ENCODE measurements around the gene POU2F2. TPM values are rescaled to one million over a fixed set of nuclear protein-coding genes. Genes with fewer than 3 reads are reported as not detected.
A peak's percentile ranks its signal among the peaks of the same experiment; 100 is the strongest.
"Not testable (repeated sequence)": the region's sequence is repeated elsewhere in the genome, so short reads cannot be mapped to it uniquely, and the experiment has no call there.

The POU2F2 gene
- total RNA-seq, 4 donors from 2014 or later, result 0.67 to 3.8 (median 1.0) TPM

DNA sequence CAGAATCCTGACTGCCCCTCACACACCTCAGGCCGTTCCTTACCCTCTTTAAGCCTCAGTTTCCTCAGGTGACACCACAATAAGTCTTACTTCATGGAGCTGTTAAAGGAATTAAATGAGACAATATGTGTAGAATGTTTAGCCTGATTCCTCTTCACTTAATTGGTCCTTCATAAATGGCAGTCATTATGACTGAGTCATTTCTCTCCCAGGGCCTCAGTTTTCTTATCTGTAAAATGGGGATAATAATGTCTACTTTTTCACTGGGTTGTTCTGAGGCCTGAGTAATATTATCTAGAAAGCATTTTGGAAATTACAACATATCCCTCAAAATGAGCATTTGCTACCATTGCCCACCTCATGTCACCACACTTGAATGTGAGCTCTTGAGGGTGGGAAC lies 21.6 kb downstream of the POU2F2 start:
- intact Hi-C loops (cut with DNase I; ENCODE audit: low total_unique reads), result no loop called here
- no peak for TF ChIP-seq POLR2A (IDR thresholded peaks at IDR 0.05)
- TF ChIP-seq, protein P1, sequence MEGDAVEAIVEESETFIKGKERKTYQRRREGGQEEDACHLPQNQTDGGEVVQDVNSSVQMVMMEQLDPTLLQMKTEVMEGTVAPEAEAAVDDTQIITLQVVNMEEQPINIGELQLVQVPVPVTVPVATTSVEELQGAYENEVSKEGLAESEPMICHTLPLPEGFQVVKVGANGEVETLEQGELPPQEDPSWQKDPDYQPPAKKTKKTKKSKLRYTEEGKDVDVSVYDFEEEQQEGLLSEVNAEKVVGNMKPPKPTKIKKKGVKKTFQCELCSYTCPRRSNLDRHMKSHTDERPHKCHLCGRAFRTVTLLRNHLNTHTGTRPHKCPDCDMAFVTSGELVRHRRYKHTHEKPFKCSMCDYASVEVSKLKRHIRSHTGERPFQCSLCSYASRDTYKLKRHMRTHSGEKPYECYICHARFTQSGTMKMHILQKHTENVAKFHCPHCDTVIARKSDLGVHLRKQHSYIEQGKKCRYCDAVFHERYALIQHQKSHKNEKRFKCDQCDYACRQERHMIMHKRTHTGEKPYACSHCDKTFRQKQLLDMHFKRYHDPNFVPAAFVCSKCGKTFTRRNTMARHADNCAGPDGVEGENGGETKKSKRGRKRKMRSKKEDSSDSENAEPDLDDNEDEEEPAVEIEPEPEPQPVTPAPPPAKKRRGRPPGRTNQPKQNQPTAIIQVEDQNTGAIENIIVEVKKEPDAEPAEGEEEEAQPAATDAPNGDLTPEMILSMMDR (IDR thresholded peaks at IDR 0.05), result no peak
- no peak overlapping the region for H3K4me3 ChIP-seq (ENCODE audit: low read depth, poor library complexity, severe bottlenecking)
- DNase-seq (ENCODE audit: low spot score in 2 of 2), result no peak
- WGBS, 2 donors, result 80 to 87% methylated on average over 1 of the region's 1 CpG

DNA sequence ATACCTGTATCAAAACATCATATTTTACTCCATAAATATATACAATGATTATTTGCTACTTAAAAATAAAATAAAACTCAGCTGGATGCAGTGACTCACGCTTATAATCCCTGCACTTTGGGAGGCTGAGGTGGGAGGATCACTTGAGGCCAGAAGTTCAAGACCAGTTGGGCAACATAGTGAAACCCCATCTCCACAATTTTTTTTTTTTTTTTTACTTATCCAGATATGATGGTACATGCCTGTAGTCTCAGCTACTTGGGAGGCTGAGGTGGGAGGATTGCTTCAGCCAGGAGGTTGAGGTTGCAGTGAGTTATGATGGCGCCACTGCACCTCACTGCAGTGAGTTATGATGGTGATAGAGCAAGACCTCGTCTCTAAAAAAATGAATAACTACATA lies 22.4 kb downstream of the POU2F2 start:
- no peak for TF ChIP-seq POLR2A (IDR thresholded peaks at IDR 0.05)
- TF ChIP-seq, protein P1 (IDR thresholded peaks at IDR 0.05), result no peak
- intact Hi-C loops (cut with DNase I; ENCODE audit: low total_unique reads), result no loop called here
- no peak for DNase-seq (ENCODE audit: low spot score in 2 of 2)
- H3K4me3 ChIP-seq (ENCODE audit: low read depth, poor library complexity, severe bottlenecking), result no peak overlapping the region
- WGBS, 2 donors, result 82 to 91% methylated on average over 3 of the region's 3 CpGs

DNA sequence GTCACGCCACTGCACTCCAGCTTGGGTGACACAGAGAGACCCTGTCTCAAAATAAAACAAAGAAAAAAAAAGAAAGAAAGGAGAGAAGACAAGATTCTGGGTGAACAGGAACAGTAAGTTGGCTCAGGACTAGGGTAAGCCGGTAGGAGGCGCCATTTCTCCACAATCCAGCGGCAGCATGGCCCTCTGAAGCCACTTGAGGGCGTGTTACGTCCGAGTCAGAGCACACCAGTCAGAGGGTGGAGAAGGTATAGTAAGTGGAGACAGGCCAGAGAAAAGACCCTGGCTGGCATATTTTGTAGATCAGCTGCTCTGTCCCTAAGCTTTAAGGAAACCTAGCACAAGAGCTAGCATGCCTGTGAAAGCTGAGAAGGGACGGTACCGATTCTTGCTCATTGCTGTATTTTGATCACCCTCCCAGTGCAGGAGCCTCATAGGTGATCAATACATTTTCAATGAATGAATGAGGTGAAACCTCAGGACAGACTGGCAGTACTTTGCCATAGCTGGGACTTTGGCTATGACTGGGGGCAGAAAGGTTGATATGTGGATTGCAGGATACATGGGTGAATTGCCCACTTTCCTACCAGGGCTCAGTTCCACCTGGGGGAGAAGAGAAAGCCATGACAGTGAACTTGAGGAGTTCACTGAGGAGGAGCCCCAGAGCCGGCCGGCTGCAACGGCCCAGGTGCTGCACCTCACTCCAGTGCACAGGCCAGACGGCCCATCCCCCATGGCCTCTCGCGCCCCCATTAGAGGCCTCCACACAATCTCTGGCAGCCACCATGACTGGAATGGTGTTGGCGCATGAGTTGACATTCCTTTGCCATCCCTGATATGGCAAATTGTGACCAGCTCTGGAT lies 23.5 kb downstream of the POU2F2 start:
- TF ChIP-seq, protein P1 (IDR thresholded peaks at IDR 0.05), result peak in 1 of 3 donors; percentile 76
- no peak for TF ChIP-seq POLR2A (IDR thresholded peaks at IDR 0.05)
- H3K4me3 ChIP-seq (ENCODE audit: low read depth, poor library complexity, severe bottlenecking), result no peak overlapping the region
- peak; percentile 75 to 95 for DNase-seq (ENCODE audit: low spot score in 2 of 2)
- intact Hi-C loops (cut with DNase I; ENCODE audit: low total_unique reads), result no loop called here
- WGBS, 2 donors, result 31 to 32% methylated on average over 16 of the region's 16 CpGs

DNA sequence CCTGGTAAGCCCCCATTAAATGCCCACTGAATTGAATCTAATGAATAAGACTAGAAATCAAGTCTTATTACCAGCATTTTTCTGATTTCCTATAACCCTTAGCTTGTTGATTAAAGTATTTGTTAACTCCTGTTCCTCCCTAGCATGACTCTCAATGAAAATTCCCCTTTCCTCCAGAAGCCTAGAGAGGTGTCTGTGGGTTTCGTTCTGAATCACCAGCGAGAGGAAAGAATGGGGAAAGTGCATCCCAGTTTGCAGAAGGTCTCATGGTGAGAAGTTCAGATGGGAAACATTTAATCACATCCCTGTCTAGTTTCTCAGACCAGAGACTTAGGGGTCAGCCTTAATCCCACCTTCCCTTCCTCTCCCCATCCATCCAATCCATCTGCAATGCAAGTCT lies 26.9 kb downstream of the POU2F2 start:
- H3K4me3 ChIP-seq (ENCODE audit: low read depth, poor library complexity, severe bottlenecking), result no peak overlapping the region
- 81 to 89% methylated on average over 2 of the region's 2 CpGs for WGBS, 2 donors
- TF ChIP-seq, protein P1 (IDR thresholded peaks at IDR 0.05), result no peak
- no peak for TF ChIP-seq POLR2A (IDR thresholded peaks at IDR 0.05)
- DNase-seq (ENCODE audit: low spot score in 2 of 2), result no peak
- intact Hi-C loops (cut with DNase I; ENCODE audit: low total_unique reads), result no loop called here

DNA sequence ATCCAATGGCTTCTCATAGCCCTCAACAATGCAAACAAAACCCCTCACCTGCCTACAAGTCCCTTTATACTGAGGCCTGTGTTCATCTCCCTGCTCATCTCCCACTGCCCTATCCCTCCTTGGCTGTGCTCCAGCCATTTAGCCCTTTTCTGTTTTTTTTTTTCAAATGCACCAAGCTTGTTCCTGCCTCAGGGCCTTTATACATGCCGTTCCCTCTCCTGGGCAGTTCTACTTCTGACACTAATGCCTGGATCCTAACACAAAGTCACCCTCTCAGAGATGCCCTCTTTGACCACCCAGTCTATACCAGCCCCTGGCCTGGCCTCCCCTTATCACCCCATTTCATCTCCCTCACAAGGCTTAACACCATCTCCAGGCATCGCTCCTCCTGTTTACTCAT lies 29.4 kb downstream of the POU2F2 start:
- no peak overlapping the region for H3K4me3 ChIP-seq (ENCODE audit: low read depth, poor library complexity, severe bottlenecking)
- 86% methylated on average over 2 of the region's 2 CpGs for WGBS, 2 donors
- intact Hi-C loops (cut with DNase I; ENCODE audit: low total_unique reads), result no loop called here
- TF ChIP-seq POLR2A (IDR thresholded peaks at IDR 0.05), result no peak
- TF ChIP-seq, protein P1 (IDR thresholded peaks at IDR 0.05), result no peak
- DNase-seq (ENCODE audit: low spot score in 2 of 2), result no peak

DNA sequence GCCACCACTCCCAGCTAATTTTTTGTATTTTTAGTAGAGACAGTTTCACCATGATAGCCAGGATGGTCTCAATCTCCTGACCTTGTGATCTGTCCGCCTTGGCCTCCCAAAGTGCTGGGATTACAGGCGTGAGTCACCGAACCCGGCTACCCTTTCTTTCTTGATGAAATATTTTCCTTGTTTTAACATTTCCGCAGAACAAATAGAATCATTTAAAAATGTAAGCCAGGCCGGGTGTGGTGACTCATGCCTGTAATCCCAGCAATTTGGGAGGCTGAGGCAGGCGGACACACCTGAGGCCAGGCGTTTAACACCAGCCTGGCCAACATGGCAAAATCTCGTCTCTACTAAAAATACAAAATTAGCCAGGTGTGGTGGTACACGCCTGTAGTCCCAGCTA lies 32.0 kb downstream of the POU2F2 start:
- intact Hi-C loops (cut with DNase I; ENCODE audit: low total_unique reads); H3K4me3 ChIP-seq (ENCODE audit: low read depth, poor library complexity, severe bottlenecking); DNase-seq (ENCODE audit: low spot score in 2 of 2): not testable (repeated sequence)
- 90 to 93% methylated on average over 10 of the region's 10 CpGs for WGBS, 2 donors

Measured in lower leg skin (tissue), 4 donors.